K562 (cell line): ENCODE measurements around the gene EXOSC2. TPM values are rescaled to one million over a fixed set of nuclear protein-coding genes. Genes with fewer than 3 reads are reported as not detected.

Source experiments
- BRD9 ChIP-seq: fragments of 450-650 bp; IDR thresholded peaks from 2 replicates; pipeline ENCODE4 v1.6.1; 2018; ENCODE audit warnings: low read depth; ENCODE audit not compliant: partially characterized antibody
- CCNT2 ChIP-seq: IDR thresholded peaks from 2 replicates; pipeline ENCODE4 v1.6.1; 2011; ENCODE audit warnings: borderline replicate concordance, low read depth, mild to moderate bottlenecking, moderate library complexity, mixed read lengths, low read length; ENCODE audit not compliant: insufficient read length; ENCODE audit errors: extremely low read depth
- CREBBP ChIP-seq: IDR thresholded peaks from one replicate; pipeline ENCODE4 v1.6.1; 2012; ENCODE audit warnings: low read depth, mild to moderate bottlenecking, control low read depth, inconsistent platforms, low read length
- CSDE1 ChIP-seq, 2 experiments: fragments of 450-650 bp; IDR thresholded peaks; 2 replicates each; pipeline ENCODE4 v1.6.1; 2016; ENCODE audit warnings: mild to moderate bottlenecking in 1 of 2
- IRF2 ChIP-seq: sonication (generic); formaldehyde crosslinking; IDR thresholded peaks from 2 replicates; pipeline ENCODE4 v1.8.1; 2022; ENCODE audit warnings: mild to moderate bottlenecking, missing genetic modification reagents
- JUND ChIP-seq, 2 experiments: IDR thresholded peaks; 2 replicates in 1 of 2; 3 replicates in 1 of 2; pipeline ENCODE4 v1.6.1; 2011; ENCODE audit warnings: borderline replicate concordance in 2 of 2, low read depth in 2 of 2, low read length in 2 of 2, improper control_type of control experiment in 1 of 2, missing biosample characterization in 1 of 2, missing genetic modification characterization in 1 of 2, missing genetic modification reagents in 1 of 2
- MTA1 ChIP-seq: fragments of 450-650 bp; IDR thresholded peaks from 2 replicates; pipeline ENCODE4 v1.6.1; 2017; ENCODE audit warnings: borderline replicate concordance
- MYBL2 ChIP-seq, 2 experiments: fragments of 450-650 bp in 1 of 2; sonication (generic) in 1 of 2; formaldehyde crosslinking in 1 of 2; IDR thresholded peaks; 2 replicates each; pipeline versions ENCODE4 v1.6.1 to v1.8.1; 2017 to 2022; ENCODE audit warnings: borderline replicate concordance in 1 of 2, inconsistent platforms in 1 of 2, low read depth in 1 of 2, mild to moderate bottlenecking in 1 of 2, missing genetic modification reagents in 1 of 2, moderate library complexity in 1 of 2
- POLR2H ChIP-seq: IDR thresholded peaks from 2 replicates; pipeline ENCODE4 v1.6.1; 2016; ENCODE audit warnings: missing genetic modification characterization, low read depth, mild to moderate bottlenecking, control low read depth, missing compliant biosample characterization, moderate library complexity
- RBM17 ChIP-seq: fragments of 200-400 bp; formaldehyde crosslinking; IDR thresholded peaks from 2 replicates; pipeline ENCODE4 v1.6.1; 2017; ENCODE audit warnings: low read depth, mild to moderate bottlenecking, low read length, borderline replicate concordance
- SREBF1 ChIP-seq: fragments of 150-350 bp; IDR thresholded peaks from 2 replicates; pipeline ENCODE4 v1.6.1; 2014; ENCODE audit warnings: antibody characterized with exemption, low read depth, low read length, borderline replicate concordance
- SRSF7 ChIP-seq: fragments of 200-400 bp; formaldehyde crosslinking; optimal IDR thresholded peaks from 2 replicates; pipeline ENCODE3; 2017; ENCODE audit warnings: mild to moderate bottlenecking, low read depth, low read length
- XRCC3 ChIP-seq: fragments of 450-650 bp; IDR thresholded peaks from 2 replicates; pipeline ENCODE4 v1.6.1; 2017; ENCODE audit warnings: mild to moderate bottlenecking, moderate library complexity
- YBX1 ChIP-seq: fragments of 450-650 bp; IDR thresholded peaks from 2 replicates; pipeline ENCODE4 v1.7.1; 2016; ENCODE audit warnings: mild to moderate bottlenecking
- ZNF232 ChIP-seq: sonication (generic); formaldehyde crosslinking; IDR thresholded peaks from 2 replicates; pipeline ENCODE4 v1.8.0; 2022; ENCODE audit warnings: mild to moderate bottlenecking, missing genetic modification reagents
- ZNF583 ChIP-seq: fragments of 250-450 bp; sonication (Bioruptor Pico); IDR thresholded peaks from 2 replicates; pipeline ENCODE4 v1.4.0; 2020
- polyA plus RNA-seq, 8 experiments: library from polyadenylated mRNA; depleted of rRNA in 4 of 8; stranded (reverse) in 5 of 8; unstranded in 3 of 8; fragments of >200 nt; fragmentation: Nextera tagmentation in 2 of 8; fragmentation: Illumina TruSeq in 1 of 8; extraction: Ambion mirVana in 2 of 8; extraction: Trizol in 1 of 8; gene quantifications; 2 replicates each; pipeline versions ENCODE4 v1.2.1 to v1.2.3, GENCODE V29; 2011 to 2014; ENCODE audit warnings: inconsistent platforms in 1 of 8, missing spikeins in 1 of 8
- total RNA-seq, 7 experiments: library from RNA; depleted of rRNA in 6 of 7; stranded (reverse); fragments of >200 nt in 6 of 7; fragmentation: Illumina TruSeq in 2 of 7; extraction: Trizol in 2 of 7; gene quantifications; 2 replicates each; pipeline versions ENCODE4 v1.2.1 to v1.2.3, GENCODE V29; 2011 to 2021; ENCODE audit warnings: low replicate concordance in 1 of 7
- TF ChIP-seq, protein P1 (sequence below), 2 experiments: fragments of 150-350 bp in 1 of 2; IDR thresholded peaks; 2 replicates each; pipeline ENCODE4 v1.6.1; 2012 to 2016; ENCODE audit warnings: low read depth in 2 of 2, low read length in 2 of 2, mild to moderate bottlenecking in 1 of 2, moderate library complexity in 1 of 2
- TF ChIP-seq, protein P2 (sequence below): fragments of 250-450 bp; sonication (Bioruptor Pico); IDR thresholded peaks from 2 replicates; pipeline ENCODE4 v1.5.0; 2022; ENCODE audit warnings: mild to moderate bottlenecking
- TF ChIP-seq, protein P3 (sequence below): sonication (generic); IDR thresholded peaks from 2 replicates; pipeline ENCODE4 v1.6.1; 2016

Gene EXOSC2
- total and polyA plus RNA-seq, 9 of the 15 experiments (the other 6 are each of a cell fraction or from before 2014, with no cell fraction given), result 46.0 to 101 (median 77.6) TPM

DNA sequence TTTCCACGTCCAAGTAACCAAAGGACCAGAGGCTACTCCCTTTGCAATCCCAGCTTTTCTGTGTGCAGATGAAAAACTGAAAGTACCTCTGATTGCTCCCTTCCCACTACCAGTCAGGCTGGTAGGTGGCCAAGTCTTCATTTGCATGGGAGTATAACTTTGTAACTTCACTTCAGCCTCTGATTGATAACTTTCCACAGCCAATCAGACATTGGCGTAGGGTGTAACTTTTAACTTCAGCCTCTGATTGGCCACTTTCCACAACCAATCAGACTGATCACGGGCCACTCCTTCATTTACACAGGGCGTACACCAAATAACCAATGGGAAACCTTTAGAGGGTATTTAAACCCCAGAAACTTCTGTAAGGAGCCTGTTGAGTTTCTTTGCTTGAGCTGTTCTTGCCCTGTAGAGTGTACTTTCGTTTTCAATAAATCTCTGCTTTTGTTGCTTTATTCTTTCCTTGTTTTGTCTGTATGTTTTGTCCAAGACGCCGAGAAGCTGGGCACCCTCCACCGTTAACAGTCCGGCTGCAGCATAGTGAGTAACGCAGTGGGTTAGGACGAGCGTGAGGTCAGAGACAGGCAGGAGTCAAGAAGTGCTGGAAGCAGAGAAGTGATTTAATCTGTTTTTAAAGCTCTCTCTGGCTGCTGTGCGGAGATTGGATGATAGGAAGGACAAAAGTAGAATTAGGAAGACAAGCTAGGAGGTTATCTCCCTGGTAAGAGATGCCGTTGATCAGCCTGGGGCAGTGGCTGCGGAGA is 3.5 kb upstream of the EXOSC2 start (continued):
- TF ChIP-seq ZNF583 (CRISPR knock-in tag) (no peak), JUND (IDR thresholded peaks at IDR 0.05; ENCODE audit: borderline replicate concordance, low read depth, low read length) (no peak), JUND (tag; IDR thresholded peaks at IDR 0.05; ENCODE audit: borderline replicate concordance, low read depth, low read length) (0 out of 3 replicates have a peak, but pooled peaks have one; percentile 15), CREBBP (no peak), POLR2H (no peak; the same call in 1 of the 2 replicates), XRCC3 (no peak), IRF2 (no peak), ZNF232 (CRISPR knock-in tag) (no peak), SREBF1 (no peak), RBM17 (no peak), CCNT2 (no peak), BRD9 (no peak), CSDE1 (IDR thresholded peaks at IDR 0.05) (no peak), MTA1 (no peak), YBX1 (no peak), MYBL2 (IDR thresholded peaks at IDR 0.05; ENCODE audit: low read depth) (peak; percentile 63; the same call in 1 of the 2 replicates), MYBL2 (CRISPR knock-in tag; IDR thresholded peaks at IDR 0.05; ENCODE audit: borderline replicate concordance) (no peak), SRSF7 (no peak)
- TF ChIP-seq, protein P1, sequence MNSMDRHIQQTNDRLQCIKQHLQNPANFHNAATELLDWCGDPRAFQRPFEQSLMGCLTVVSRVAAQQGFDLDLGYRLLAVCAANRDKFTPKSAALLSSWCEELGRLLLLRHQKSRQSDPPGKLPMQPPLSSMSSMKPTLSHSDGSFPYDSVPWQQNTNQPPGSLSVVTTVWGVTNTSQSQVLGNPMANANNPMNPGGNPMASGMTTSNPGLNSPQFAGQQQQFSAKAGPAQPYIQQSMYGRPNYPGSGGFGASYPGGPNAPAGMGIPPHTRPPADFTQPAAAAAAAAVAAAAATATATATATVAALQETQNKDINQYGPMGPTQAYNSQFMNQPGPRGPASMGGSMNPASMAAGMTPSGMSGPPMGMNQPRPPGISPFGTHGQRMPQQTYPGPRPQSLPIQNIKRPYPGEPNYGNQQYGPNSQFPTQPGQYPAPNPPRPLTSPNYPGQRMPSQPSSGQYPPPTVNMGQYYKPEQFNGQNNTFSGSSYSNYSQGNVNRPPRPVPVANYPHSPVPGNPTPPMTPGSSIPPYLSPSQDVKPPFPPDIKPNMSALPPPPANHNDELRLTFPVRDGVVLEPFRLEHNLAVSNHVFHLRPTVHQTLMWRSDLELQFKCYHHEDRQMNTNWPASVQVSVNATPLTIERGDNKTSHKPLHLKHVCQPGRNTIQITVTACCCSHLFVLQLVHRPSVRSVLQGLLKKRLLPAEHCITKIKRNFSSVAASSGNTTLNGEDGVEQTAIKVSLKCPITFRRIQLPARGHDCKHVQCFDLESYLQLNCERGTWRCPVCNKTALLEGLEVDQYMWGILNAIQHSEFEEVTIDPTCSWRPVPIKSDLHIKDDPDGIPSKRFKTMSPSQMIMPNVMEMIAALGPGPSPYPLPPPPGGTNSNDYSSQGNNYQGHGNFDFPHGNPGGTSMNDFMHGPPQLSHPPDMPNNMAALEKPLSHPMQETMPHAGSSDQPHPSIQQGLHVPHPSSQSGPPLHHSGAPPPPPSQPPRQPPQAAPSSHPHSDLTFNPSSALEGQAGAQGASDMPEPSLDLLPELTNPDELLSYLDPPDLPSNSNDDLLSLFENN (IDR thresholded peaks at IDR 0.05; ENCODE audit: low read depth in 2 of 2, low read length in 2 of 2), result no peak
- TF ChIP-seq, protein P2, sequence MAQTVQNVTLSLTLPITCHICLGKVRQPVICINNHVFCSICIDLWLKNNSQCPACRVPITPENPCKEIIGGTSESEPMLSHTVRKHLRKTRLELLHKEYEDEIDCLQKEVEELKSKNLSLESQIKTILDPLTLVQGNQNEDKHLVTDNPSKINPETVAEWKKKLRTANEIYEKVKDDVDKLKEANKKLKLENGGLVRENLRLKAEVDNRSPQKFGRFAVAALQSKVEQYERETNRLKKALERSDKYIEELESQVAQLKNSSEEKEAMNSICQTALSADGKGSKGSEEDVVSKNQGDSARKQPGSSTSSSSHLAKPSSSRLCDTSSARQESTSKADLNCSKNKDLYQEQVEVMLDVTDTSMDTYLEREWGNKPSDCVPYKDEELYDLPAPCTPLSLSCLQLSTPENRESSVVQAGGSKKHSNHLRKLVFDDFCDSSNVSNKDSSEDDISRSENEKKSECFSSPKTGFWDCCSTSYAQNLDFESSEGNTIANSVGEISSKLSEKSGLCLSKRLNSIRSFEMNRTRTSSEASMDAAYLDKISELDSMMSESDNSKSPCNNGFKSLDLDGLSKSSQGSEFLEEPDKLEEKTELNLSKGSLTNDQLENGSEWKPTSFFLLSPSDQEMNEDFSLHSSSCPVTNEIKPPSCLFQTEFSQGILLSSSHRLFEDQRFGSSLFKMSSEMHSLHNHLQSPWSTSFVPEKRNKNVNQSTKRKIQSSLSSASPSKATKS (CRISPR knock-in tag), result no peak
- TF ChIP-seq, protein P3, sequence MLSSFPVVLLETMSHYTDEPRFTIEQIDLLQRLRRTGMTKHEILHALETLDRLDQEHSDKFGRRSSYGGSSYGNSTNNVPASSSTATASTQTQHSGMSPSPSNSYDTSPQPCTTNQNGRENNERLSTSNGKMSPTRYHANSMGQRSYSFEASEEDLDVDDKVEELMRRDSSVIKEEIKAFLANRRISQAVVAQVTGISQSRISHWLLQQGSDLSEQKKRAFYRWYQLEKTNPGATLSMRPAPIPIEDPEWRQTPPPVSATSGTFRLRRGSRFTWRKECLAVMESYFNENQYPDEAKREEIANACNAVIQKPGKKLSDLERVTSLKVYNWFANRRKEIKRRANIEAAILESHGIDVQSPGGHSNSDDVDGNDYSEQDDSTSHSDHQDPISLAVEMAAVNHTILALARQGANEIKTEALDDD, result peak; percentile 72
